ENCODE measurements around the gene VAV3. TPM values are rescaled to one million over a fixed set of nuclear protein-coding genes. Genes with fewer than 3 reads are reported as not detected.
"Not testable (repeated sequence)": the region's sequence is repeated elsewhere in the genome, so short reads cannot be mapped to it uniquely, and the experiment has no call there.

The VAV3 gene
- polyA plus RNA-seq, 1 donor (not counting 4 experiments of a cell fraction or from before 2014, with no cell fraction given) = 19.6 TPM

DNA sequence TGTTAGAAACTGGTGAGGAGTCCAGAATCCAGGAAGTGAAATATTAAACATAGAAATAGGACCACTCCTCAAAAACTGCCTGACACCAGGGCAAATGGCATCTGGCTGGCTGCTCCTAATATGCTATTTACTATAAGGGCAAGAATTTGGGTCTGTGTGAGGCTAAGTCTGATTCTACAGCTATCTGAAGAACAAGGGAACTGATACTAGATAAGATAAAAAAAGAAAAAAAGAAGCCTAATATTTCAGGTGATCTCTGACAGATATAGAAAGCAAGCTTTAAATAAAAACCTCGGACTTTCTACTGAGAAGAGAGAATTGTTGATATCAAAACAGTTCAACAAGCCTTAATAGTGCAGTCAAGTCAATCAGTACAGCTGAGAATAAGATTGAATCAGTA lies 42.1 kb upstream of the VAV3 start:
- Histone ChIP-seq H3K9me3 (ENCODE audit: control insufficient read depth, low read depth, low read length) (no peaks in the 10 kb centered on the region), H3K4me2 (ENCODE audit: control insufficient read depth, extremely low read depth, insufficient read depth, low read depth, low read length) (no peak overlapping the region), H3K9me1 (ENCODE audit: control insufficient read depth, extremely low read depth, insufficient read depth, low read length) (no peaks in the 10 kb centered on the region), H4K20me1 (ENCODE audit: control insufficient read depth, extremely low read depth, insufficient read depth, low read length) (no peaks in the 10 kb centered on the region), H3K27me3 (ENCODE audit: control insufficient read depth, extremely low read depth, insufficient read depth, low read length) (no peaks in the 10 kb centered on the region), H3K36me3 (ENCODE audit: control insufficient read depth in 2 of 2, extremely low read depth in 1 of 2, insufficient read depth in 2 of 2, low read length in 2 of 2) (no peaks in the 10 kb centered on the region), H3K4me3 (ENCODE audit: control insufficient read depth in 2 of 3, extremely low read depth in 1 of 3, insufficient read depth in 2 of 3, low read depth in 1 of 3, low read length in 3 of 3) (no peak overlapping the region), H3K27ac (ENCODE audit: control insufficient read depth, insufficient read depth, low read length) (no peak overlapping the region), H3K9ac (ENCODE audit: control insufficient read depth, extremely low read depth, insufficient read depth, low read length) (no peak overlapping the region), H2AFZ (ENCODE audit: control insufficient read depth, low read length) (no peak overlapping the region), H3K4me1 (ENCODE audit: control insufficient read depth, extremely low read depth, insufficient read depth, low read length) (peaks cover 31% of the 10 kb centered on the region), H3K79me2 (ENCODE audit: control insufficient read depth, insufficient read depth, low read length) (no peaks in the 10 kb centered on the region)
- dilution Hi-C loops (cut with MboI; ENCODE audit: extremely low pct_ligation_motif_present, low sequenced_read_pairs) = no loop called here
- FAIRE-seq = no peak
- DNase-seq (ENCODE audit: low read depth, low spot score) = no peak
- TF ChIP-seq, protein P1, sequence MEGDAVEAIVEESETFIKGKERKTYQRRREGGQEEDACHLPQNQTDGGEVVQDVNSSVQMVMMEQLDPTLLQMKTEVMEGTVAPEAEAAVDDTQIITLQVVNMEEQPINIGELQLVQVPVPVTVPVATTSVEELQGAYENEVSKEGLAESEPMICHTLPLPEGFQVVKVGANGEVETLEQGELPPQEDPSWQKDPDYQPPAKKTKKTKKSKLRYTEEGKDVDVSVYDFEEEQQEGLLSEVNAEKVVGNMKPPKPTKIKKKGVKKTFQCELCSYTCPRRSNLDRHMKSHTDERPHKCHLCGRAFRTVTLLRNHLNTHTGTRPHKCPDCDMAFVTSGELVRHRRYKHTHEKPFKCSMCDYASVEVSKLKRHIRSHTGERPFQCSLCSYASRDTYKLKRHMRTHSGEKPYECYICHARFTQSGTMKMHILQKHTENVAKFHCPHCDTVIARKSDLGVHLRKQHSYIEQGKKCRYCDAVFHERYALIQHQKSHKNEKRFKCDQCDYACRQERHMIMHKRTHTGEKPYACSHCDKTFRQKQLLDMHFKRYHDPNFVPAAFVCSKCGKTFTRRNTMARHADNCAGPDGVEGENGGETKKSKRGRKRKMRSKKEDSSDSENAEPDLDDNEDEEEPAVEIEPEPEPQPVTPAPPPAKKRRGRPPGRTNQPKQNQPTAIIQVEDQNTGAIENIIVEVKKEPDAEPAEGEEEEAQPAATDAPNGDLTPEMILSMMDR (optimal IDR thresholded peaks at IDR 0.05 in 1 of 3, IDR thresholded peaks at IDR 0.05 in 1 of 3, conservative IDR thresholded peaks at IDR 0.05 in 1 of 3; ENCODE audit: extremely low read depth in 1 of 3, insufficient read depth in 2 of 3, low read length in 3 of 3) = no peak
- no peak for TF ChIP-seq EZH2 (IDR thresholded peaks at IDR 0.05; ENCODE audit: low read length)

DNA sequence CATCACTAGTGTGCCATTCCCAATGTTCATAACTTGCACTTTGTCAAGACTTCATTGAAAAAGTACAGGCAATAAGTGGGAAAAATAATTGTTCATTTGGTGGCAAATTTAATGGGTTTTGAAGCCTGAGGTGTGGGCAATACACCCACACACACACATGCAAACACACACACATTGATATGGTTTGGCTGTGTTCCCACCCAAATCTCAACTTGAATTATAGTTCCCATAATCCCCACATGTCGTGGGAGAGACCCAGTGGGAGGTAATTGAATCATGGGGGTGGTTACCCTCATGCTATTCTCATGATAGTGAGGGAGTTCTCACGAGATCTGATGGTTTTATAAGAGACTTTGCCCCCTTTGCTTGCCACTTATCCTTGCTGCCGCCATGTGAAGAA lies 39.9 kb upstream of the VAV3 start:
- peaks cover 26% of the 10 kb centered on the region for H3K4me1 ChIP-seq (ENCODE audit: control insufficient read depth, extremely low read depth, insufficient read depth, low read length)
- H3K9ac ChIP-seq (ENCODE audit: control insufficient read depth, extremely low read depth, insufficient read depth, low read length); FAIRE-seq; H3K27ac ChIP-seq (ENCODE audit: control insufficient read depth, insufficient read depth, low read length); H2AFZ ChIP-seq (ENCODE audit: control insufficient read depth, low read length); H3K4me3 ChIP-seq (ENCODE audit: control insufficient read depth in 2 of 3, extremely low read depth in 1 of 3, insufficient read depth in 2 of 3, low read depth in 1 of 3, low read length in 3 of 3); H3K9me3 ChIP-seq (ENCODE audit: control insufficient read depth, low read depth, low read length); H3K9me1 ChIP-seq (ENCODE audit: control insufficient read depth, extremely low read depth, insufficient read depth, low read length); H4K20me1 ChIP-seq (ENCODE audit: control insufficient read depth, extremely low read depth, insufficient read depth, low read length); H3K4me2 ChIP-seq (ENCODE audit: control insufficient read depth, extremely low read depth, insufficient read depth, low read depth, low read length); H3K36me3 ChIP-seq (ENCODE audit: control insufficient read depth in 2 of 2, extremely low read depth in 1 of 2, insufficient read depth in 2 of 2, low read length in 2 of 2); DNase-seq (ENCODE audit: low read depth, low spot score); H3K79me2 ChIP-seq (ENCODE audit: control insufficient read depth, insufficient read depth, low read length); H3K27me3 ChIP-seq (ENCODE audit: control insufficient read depth, extremely low read depth, insufficient read depth, low read length); dilution Hi-C loops (cut with MboI; ENCODE audit: extremely low pct_ligation_motif_present, low sequenced_read_pairs): not testable (repeated sequence)

DNA sequence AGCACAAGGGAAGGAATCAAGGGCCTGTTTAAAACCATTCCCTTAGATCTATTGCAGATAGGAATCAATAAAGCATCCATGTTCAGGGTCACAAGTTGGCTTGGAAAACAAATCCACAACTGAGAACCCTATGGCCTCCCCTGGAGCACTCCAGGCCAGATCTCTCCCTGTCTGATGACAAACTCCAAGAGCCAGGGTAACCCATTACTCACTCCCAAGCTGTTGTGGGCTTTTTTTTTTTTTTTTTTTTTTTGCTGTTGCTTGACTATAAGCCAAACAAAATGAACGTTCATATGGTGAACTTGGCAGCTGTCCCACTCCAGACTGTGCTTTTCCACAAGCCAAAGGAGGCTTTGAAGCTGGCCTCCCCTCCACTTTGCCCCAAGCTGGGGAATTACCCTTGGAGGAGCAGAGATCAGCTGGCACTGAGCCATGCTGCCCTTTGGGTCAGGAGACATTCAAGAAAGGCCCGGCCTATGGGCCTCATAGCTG lies 35.7 kb upstream of the VAV3 start:
- no peak for FAIRE-seq
- no peaks in the 10 kb centered on the region for H3K27me3 ChIP-seq (ENCODE audit: control insufficient read depth, extremely low read depth, insufficient read depth, low read length)
- no peaks in the 10 kb centered on the region for H4K20me1 ChIP-seq (ENCODE audit: control insufficient read depth, extremely low read depth, insufficient read depth, low read length)
- TF ChIP-seq, protein P1 (optimal IDR thresholded peaks at IDR 0.05 in 1 of 3, IDR thresholded peaks at IDR 0.05 in 1 of 3, conservative IDR thresholded peaks at IDR 0.05 in 1 of 3; ENCODE audit: extremely low read depth in 1 of 3, insufficient read depth in 2 of 3, low read length in 3 of 3) = no peak
- TF ChIP-seq EZH2 (IDR thresholded peaks at IDR 0.05; ENCODE audit: low read length) = no peak
- H2AFZ ChIP-seq (ENCODE audit: control insufficient read depth, low read length) = no peak overlapping the region
- no peaks in the 10 kb centered on the region for H3K9me3 ChIP-seq (ENCODE audit: control insufficient read depth, low read depth, low read length)
- H3K4me1 ChIP-seq (ENCODE audit: control insufficient read depth, extremely low read depth, insufficient read depth, low read length) = peaks cover 6% of the 10 kb centered on the region
- no peaks in the 10 kb centered on the region for H3K36me3 ChIP-seq (ENCODE audit: control insufficient read depth in 2 of 2, extremely low read depth in 1 of 2, insufficient read depth in 2 of 2, low read length in 2 of 2)
- H3K4me2 ChIP-seq (ENCODE audit: control insufficient read depth, extremely low read depth, insufficient read depth, low read depth, low read length) = no peak overlapping the region
- H3K27ac ChIP-seq (ENCODE audit: control insufficient read depth, insufficient read depth, low read length) = no peak overlapping the region
- H3K79me2 ChIP-seq (ENCODE audit: control insufficient read depth, insufficient read depth, low read length) = no peaks in the 10 kb centered on the region
- dilution Hi-C loops (cut with MboI; ENCODE audit: extremely low pct_ligation_motif_present, low sequenced_read_pairs) = no loop called here
- H3K9me1 ChIP-seq (ENCODE audit: control insufficient read depth, extremely low read depth, insufficient read depth, low read length) = no peaks in the 10 kb centered on the region
- no peak overlapping the region for H3K4me3 ChIP-seq (ENCODE audit: control insufficient read depth in 2 of 3, extremely low read depth in 1 of 3, insufficient read depth in 2 of 3, low read depth in 1 of 3, low read length in 3 of 3)
- no peak for DNase-seq (ENCODE audit: low read depth, low spot score)
- H3K9ac ChIP-seq (ENCODE audit: control insufficient read depth, extremely low read depth, insufficient read depth, low read length) = no peak overlapping the region
